HepG2 (cell line): ENCODE measurements around the gene TAF6L. TPM values are rescaled to one million over a fixed set of nuclear protein-coding genes. Genes with fewer than 3 reads are reported as not detected.
A peak's percentile ranks its signal among the peaks of the same experiment; 100 is the strongest.

Experiments
- ATAD3A ChIP-seq: sonication (generic); formaldehyde crosslinking; IDR thresholded peaks from 2 replicates; pipeline ENCODE4 v1.4.0; 2020; ENCODE audit warnings: missing genetic modification reagents
- ATM ChIP-seq: fragments of 450-650 bp; IDR thresholded peaks from 2 replicates; pipeline ENCODE4 v1.7.1; 2017; ENCODE audit warnings: mild to moderate bottlenecking, borderline replicate concordance
- GATA4 ChIP-seq: sonication (generic); IDR thresholded peaks from 2 replicates; pipeline ENCODE4 v1.6.1; 2016; ENCODE audit warnings: antibody characterized with exemption, low read depth, borderline replicate concordance
- HOXA7 ChIP-seq: sonication (generic); formaldehyde crosslinking; IDR thresholded peaks from 2 replicates; pipeline ENCODE4 v1.8.1; 2022; ENCODE audit warnings: mild to moderate bottlenecking, missing genetic modification reagents, moderate library complexity
- MEF2D ChIP-seq: sonication (generic); formaldehyde crosslinking; IDR thresholded peaks from 2 replicates; pipeline ENCODE4 v1.5.1; 2020; ENCODE audit warnings: mild to moderate bottlenecking, missing genetic modification reagents
- NKX3-1 ChIP-seq: sonication (generic); formaldehyde crosslinking; IDR thresholded peaks from 2 replicates; pipeline ENCODE4 v1.5.0; 2020; ENCODE audit warnings: missing genetic modification reagents
- PHF20 ChIP-seq: sonication (generic); formaldehyde crosslinking; IDR thresholded peaks from 2 replicates; pipeline ENCODE4 v1.5.0; 2020; ENCODE audit warnings: mild to moderate bottlenecking, missing genetic modification reagents
- SIN3A ChIP-seq: IDR thresholded peaks from 2 replicates; pipeline ENCODE4 v1.6.1; 2011; ENCODE audit warnings: low read depth, mild to moderate bottlenecking, control low read depth, low read length, borderline replicate concordance
- SOX5 ChIP-seq: IDR thresholded peaks from 2 replicates; pipeline ENCODE4 v1.6.1; 2016; ENCODE audit warnings: borderline replicate concordance
- TRIM24 ChIP-seq: sonication (generic); formaldehyde crosslinking; IDR thresholded peaks from 2 replicates; pipeline ENCODE4 v1.8.0; 2022; ENCODE audit warnings: mild to moderate bottlenecking, missing genetic modification reagents
- ZNF234 ChIP-seq: sonication (generic); formaldehyde crosslinking; conservative IDR thresholded peaks from 2 replicates; pipeline ENCODE4 v1.5.1; 2020; ENCODE audit warnings: mild to moderate bottlenecking, missing genetic modification reagents
- ZNF260 ChIP-seq: sonication (generic); formaldehyde crosslinking; IDR thresholded peaks from 2 replicates; pipeline ENCODE4 v1.4.0; 2020; ENCODE audit warnings: missing genetic modification reagents, low read depth, mild to moderate bottlenecking, borderline replicate concordance
- ZNF850 ChIP-seq: sonication (generic); formaldehyde crosslinking; conservative IDR thresholded peaks from 2 replicates; pipeline ENCODE4 v1.9.0; 2021; ENCODE audit warnings: mild to moderate bottlenecking, missing genetic modification reagents
- ZSCAN21 ChIP-seq: sonication (generic); formaldehyde crosslinking; IDR thresholded peaks from 2 replicates; pipeline ENCODE4 v1.8.0; 2022; ENCODE audit warnings: mild to moderate bottlenecking, missing genetic modification reagents, moderate library complexity, borderline replicate concordance
- polyA plus RNA-seq, 8 experiments: library from polyadenylated mRNA; depleted of rRNA in 3 of 8; stranded (reverse) in 7 of 8; unstranded in 1 of 8; fragments of >200 nt; fragmentation: Illumina TruSeq in 4 of 8; extraction: Trizol in 4 of 8; gene quantifications; 2 replicates each; pipeline versions ENCODE4 v1.2.1 to v1.2.3, GENCODE V29; 2011 to 2016; ENCODE audit warnings: low read depth in 4 of 8, missing spikeins in 1 of 8, mixed read lengths in 1 of 8; ENCODE audit not compliant: insufficient read depth in 1 of 8
- total RNA-seq, 5 experiments: library from RNA; depleted of rRNA; stranded (reverse); fragments of >200 nt; fragmentation: Illumina TruSeq; extraction: Trizol; gene quantifications; 2 replicates each; pipeline ENCODE4 v1.2.3, GENCODE V29; 2016; ENCODE audit warnings: low read depth in 1 of 5
- TF ChIP-seq, protein P1 (sequence below): sonication (generic); formaldehyde crosslinking; IDR thresholded peaks from 2 replicates; pipeline ENCODE4 v1.4.0; 2020; ENCODE audit warnings: missing genetic modification reagents
- TF ChIP-seq, protein P2 (sequence below): IDR thresholded peaks from 2 replicates; pipeline ENCODE4 v1.6.1; 2016; ENCODE audit warnings: missing genetic modification reagents, missing compliant biosample characterization
- TF ChIP-seq, protein P3 (sequence below): IDR thresholded peaks from 2 replicates; pipeline ENCODE4 v1.6.1; 2018; ENCODE audit warnings: missing genetic modification reagents
- TF ChIP-seq, protein P4 (sequence below): sonication (generic); formaldehyde crosslinking; IDR thresholded peaks from 2 replicates; pipeline ENCODE4 v1.8.0; 2023; ENCODE audit warnings: mild to moderate bottlenecking, missing genetic modification reagents
- TF ChIP-seq, protein P5 (sequence below): sonication (generic); formaldehyde crosslinking; IDR thresholded peaks from 2 replicates; pipeline ENCODE4 v1.5.0; 2020; ENCODE audit warnings: missing genetic modification reagents
- TF ChIP-seq, protein P6 (sequence below): sonication (generic); formaldehyde crosslinking; IDR thresholded peaks from 2 replicates; pipeline ENCODE4 v1.8.1; 2023; ENCODE audit warnings: mild to moderate bottlenecking, inconsistent platforms, moderate library complexity, missing genetic modification reagents, borderline replicate concordance

The TAF6L gene
- total and polyA plus RNA-seq, 2 of the 13 experiments (the other 11 are each of a cell fraction or from before 2014, with no cell fraction given), result 12.6 to 19.4 TPM

DNA sequence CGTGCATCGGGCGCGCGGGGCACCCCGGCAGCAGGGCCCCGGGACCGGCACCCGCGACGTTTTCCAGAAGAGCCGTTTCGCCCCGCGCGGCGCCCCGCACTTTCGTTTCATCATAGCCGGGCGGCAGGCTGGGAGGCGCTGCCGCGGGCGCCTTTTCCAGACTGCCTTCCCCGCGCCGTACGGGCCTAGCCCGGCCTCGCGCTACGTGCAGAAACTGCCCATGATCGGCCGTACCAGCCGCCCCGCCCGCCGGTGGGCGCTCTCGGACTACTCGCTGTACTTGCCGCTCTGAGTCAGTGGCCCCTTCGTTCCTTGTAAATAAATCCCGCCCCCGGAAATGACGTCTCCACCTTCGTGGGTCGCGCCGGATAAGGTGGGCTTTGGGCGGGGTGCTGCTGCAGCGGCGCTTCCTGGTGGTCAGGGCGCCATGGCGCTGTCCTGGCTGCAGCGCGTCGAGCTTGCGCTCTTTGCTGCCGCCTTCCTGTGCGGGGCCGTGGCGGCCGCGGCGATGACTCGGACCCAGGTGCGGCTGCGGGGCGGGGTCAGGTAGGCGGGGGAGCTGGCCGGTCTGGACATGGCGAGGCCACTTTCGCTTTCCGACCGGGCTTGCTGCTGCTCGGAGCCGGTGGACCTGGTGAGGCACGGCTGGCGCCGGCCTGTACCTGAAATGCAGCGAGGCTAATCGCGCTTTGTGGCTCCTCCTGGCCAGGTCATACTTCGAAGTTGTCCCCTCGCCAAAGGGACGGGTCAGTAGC, 16.0 kb downstream of the TAF6L start, which contains the start of gene TMEM179B (continued):
- TF ChIP-seq, protein P1, sequence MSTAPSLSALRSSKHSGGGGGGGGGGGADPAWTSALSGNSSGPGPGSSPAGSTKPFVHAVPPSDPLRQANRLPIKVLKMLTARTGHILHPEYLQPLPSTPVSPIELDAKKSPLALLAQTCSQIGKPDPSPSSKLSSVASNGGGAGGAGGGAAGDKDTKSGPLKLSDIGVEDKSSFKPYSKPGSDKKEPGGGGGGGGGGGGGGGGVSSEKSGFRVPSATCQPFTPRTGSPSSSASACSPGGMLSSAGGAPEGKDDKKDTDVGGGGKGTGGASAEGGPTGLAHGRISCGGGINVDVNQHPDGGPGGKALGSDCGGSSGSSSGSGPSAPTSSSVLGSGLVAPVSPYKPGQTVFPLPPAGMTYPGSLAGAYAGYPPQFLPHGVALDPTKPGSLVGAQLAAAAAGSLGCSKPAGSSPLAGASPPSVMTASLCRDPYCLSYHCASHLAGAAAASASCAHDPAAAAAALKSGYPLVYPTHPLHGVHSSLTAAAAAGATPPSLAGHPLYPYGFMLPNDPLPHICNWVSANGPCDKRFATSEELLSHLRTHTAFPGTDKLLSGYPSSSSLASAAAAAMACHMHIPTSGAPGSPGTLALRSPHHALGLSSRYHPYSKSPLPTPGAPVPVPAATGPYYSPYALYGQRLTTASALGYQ (CRISPR knock-in tag), result peak; percentile 47; the same call in 1 of the 2 replicates
- TF ChIP-seq SOX5, result peak; percentile 50; the same call in 1 of the 2 replicates
- TF ChIP-seq MEF2D (CRISPR knock-in tag), result 0 out of 2 replicates have a peak, but pooled peaks have one; percentile 44
- peak; percentile 59; the same call in 1 of the 2 replicates for TF ChIP-seq NKX3-1
- no peak for TF ChIP-seq ZNF850 (CRISPR knock-in tag)
- TF ChIP-seq TRIM24 (CRISPR knock-in tag), result no peak
- peak; percentile 75 for TF ChIP-seq SIN3A
- TF ChIP-seq, protein P2, sequence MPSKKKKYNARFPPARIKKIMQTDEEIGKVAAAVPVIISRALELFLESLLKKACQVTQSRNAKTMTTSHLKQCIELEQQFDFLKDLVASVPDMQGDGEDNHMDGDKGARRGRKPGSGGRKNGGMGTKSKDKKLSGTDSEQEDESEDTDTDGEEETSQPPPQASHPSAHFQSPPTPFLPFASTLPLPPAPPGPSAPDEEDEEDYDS (CRISPR knock-in tag), result peak; percentile 84
- TF ChIP-seq ZNF234, result 0 out of 2 replicates have a peak, but pooled peaks have one; percentile 69
- no peak for TF ChIP-seq HOXA7 (CRISPR knock-in tag)
- TF ChIP-seq, protein P3, sequence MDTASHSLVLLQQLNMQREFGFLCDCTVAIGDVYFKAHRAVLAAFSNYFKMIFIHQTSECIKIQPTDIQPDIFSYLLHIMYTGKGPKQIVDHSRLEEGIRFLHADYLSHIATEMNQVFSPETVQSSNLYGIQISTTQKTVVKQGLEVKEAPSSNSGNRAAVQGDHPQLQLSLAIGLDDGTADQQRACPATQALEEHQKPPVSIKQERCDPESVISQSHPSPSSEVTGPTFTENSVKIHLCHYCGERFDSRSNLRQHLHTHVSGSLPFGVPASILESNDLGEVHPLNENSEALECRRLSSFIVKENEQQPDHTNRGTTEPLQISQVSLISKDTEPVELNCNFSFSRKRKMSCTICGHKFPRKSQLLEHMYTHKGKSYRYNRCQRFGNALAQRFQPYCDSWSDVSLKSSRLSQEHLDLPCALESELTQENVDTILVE, result peak; percentile 48; the same call in 1 of the 2 replicates
- TF ChIP-seq, protein P4, sequence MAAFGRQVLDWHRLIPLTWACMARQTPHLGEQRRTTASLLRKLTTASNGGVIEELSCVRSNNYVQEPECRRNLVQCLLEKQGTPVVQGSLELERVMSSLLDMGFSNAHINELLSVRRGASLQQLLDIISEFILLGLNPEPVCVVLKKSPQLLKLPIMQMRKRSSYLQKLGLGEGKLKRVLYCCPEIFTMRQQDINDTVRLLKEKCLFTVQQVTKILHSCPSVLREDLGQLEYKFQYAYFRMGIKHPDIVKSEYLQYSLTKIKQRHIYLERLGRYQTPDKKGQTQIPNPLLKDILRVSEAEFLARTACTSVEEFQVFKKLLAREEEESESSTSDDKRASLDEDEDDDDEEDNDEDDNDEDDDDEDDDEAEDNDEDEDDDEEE, result peak; percentile 94
- TF ChIP-seq, protein P5, sequence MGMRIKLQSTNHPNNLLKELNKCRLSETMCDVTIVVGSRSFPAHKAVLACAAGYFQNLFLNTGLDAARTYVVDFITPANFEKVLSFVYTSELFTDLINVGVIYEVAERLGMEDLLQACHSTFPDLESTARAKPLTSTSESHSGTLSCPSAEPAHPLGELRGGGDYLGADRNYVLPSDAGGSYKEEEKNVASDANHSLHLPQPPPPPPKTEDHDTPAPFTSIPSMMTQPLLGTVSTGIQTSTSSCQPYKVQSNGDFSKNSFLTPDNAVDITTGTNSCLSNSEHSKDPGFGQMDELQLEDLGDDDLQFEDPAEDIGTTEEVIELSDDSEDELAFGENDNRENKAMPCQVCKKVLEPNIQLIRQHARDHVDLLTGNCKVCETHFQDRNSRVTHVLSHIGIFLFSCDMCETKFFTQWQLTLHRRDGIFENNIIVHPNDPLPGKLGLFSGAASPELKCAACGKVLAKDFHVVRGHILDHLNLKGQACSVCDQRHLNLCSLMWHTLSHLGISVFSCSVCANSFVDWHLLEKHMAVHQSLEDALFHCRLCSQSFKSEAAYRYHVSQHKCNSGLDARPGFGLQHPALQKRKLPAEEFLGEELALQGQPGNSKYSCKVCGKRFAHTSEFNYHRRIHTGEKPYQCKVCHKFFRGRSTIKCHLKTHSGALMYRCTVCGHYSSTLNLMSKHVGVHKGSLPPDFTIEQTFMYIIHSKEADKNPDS (CRISPR knock-in tag), result 0 out of 2 replicates have a peak, but pooled peaks have one; percentile 50
- peak; percentile 97; the same call in 1 of the 2 replicates for TF ChIP-seq ZSCAN21
- peak; percentile 5; the same call in 1 of the 2 replicates for TF ChIP-seq ATAD3A (CRISPR knock-in tag)
- peak; percentile 91 for TF ChIP-seq PHF20
- no peak for TF ChIP-seq ATM
- TF ChIP-seq GATA4, result peak; percentile 66; the same call in 1 of the 2 replicates
- no peak for TF ChIP-seq ZNF260 (CRISPR knock-in tag)
- TF ChIP-seq, protein P6, sequence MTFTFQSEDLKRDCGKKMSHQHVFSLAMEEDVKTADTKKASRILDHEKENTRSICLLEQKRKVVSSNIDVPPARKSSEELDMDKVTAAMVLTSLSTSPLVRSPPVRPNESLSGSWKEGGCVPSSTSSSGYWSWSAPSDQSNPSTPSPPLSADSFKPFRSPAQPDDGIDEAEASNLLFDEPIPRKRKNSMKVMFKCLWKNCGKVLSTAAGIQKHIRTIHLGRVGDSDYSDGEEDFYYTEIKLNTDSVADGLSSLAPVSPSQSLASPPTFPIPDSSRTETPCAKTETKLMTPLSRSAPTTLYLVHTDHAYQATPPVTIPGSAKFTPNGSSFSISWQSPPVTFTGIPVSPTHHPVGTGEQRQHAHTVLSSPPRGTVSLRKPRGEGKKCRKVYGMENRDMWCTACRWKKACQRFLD (CRISPR knock-in tag), result peak; percentile 75; the same call in 1 of the 2 replicates
